HG02981 (cell line): ENCODE data around the gene CPA5.

ENCODE experiments used
- ATAC-seq: cut with Tn5 transposase; IDR thresholded peaks from one replicate; pipeline ENCODE4 v1.9.1; 2021; ENCODE audit warnings: mild to moderate bottlenecking, moderate library complexity; ENCODE audit not compliant: unreplicated experiment

Gene CPA5

GRCh38 chr7:130332259-130333053 lies 12.2 kb upstream of the CPA5 start:
- no peak for ATAC-seq

GRCh38 chr7:130333832-130334231 lies 10.8 kb upstream of the CPA5 start:
- ATAC-seq, result no peak

- no peak for ATAC-seq
These were observed 10.3 kb upstream of the CPA5 start for GRCh38 chr7:130334274-130334673.

- no peak for ATAC-seq
These were observed 7.1 kb upstream of the CPA5 start for GRCh38 chr7:130337410-130337971.

GRCh38 chr7:130338233-130338632 lies 6.4 kb upstream of the CPA5 start:
- ATAC-seq, result no peak

GRCh38 chr7:130341882-130342281 lies 2.7 kb upstream of the CPA5 start:
- ATAC-seq, result no peak

- ATAC-seq, result no peak
These were observed 1.8 kb upstream of the CPA5 start for GRCh38 chr7:130342701-130343380.

- ATAC-seq, result no peak
These were observed 520 bp downstream of the CPA5 start for GRCh38 chr7:130345136-130345535.

GRCh38 chr7:130345725-130346124 lies 1.1 kb downstream of the CPA5 start:
- ATAC-seq, result no peak

GRCh38 chr7:130346177-130346905 lies 1.7 kb downstream of the CPA5 start:
- no peak for ATAC-seq

GRCh38 chr7:130346941-130347340 lies 2.3 kb downstream of the CPA5 start:
- no peak for ATAC-seq

GRCh38 chr7:130349911-130350782 lies 5.5 kb downstream of the CPA5 start:
- ATAC-seq, result no peak

- ATAC-seq, result no peak
These were observed 6.6 kb downstream of the CPA5 start for GRCh38 chr7:130350945-130351790.

- ATAC-seq, result no peak
These were observed 7.1 kb downstream of the CPA5 start for GRCh38 chr7:130351791-130352090.

- no peak for ATAC-seq
These were observed 7.8 kb downstream of the CPA5 start for GRCh38 chr7:130352194-130353074.

- no peak for ATAC-seq
These were observed 8.6 kb downstream of the CPA5 start for GRCh38 chr7:130353196-130353595.

GRCh38 chr7:130356121-130356875 lies 11.7 kb downstream of the CPA5 start:
- no peak for ATAC-seq
